GM18517 (cell line): ENCODE results near the gene TMEM17.

Experiments
- ATAC-seq: cut with Tn5 transposase; IDR thresholded peaks from one replicate; pipeline ENCODE4 v1.9.1; 2021; ENCODE audit warnings: mild to moderate bottlenecking, moderate library complexity; ENCODE audit not compliant: unreplicated experiment

Gene TMEM17

GRCh38 chr2:62474176-62474575 is 31.8 kb downstream of the TMEM17 start:
- ATAC-seq = no peak

- no peak for ATAC-seq
These were observed 32.7 kb downstream of the TMEM17 start for GRCh38 chr2:62473246-62473827.

GRCh38 chr2:62472312-62472711 is 33.7 kb downstream of the TMEM17 start:
- no peak for ATAC-seq

GRCh38 chr2:62471816-62472215 is 34.2 kb downstream of the TMEM17 start:
- ATAC-seq = no peak

GRCh38 chr2:62471404-62471803 is 34.6 kb downstream of the TMEM17 start:
- no peak for ATAC-seq

GRCh38 chr2:62469548-62469947 is 36.4 kb downstream of the TMEM17 start:
- no peak for ATAC-seq

- ATAC-seq = no peak
These were observed 36.9 kb downstream of the TMEM17 start for GRCh38 chr2:62469114-62469513.

- ATAC-seq = no peak
These were observed 38.3 kb downstream of the TMEM17 start for GRCh38 chr2:62467475-62468321.

GRCh38 chr2:62467100-62467474 is 38.9 kb downstream of the TMEM17 start:
- no peak for ATAC-seq

- no peak for ATAC-seq
These were observed 39.5 kb downstream of the TMEM17 start for GRCh38 chr2:62466503-62466854.

GRCh38 chr2:62465741-62466502 is 40.1 kb downstream of the TMEM17 start:
- no peak for ATAC-seq

GRCh38 chr2:62465039-62465740 is 40.8 kb downstream of the TMEM17 start:
- ATAC-seq = no peak

GRCh38 chr2:62464221-62465007 is 41.6 kb downstream of the TMEM17 start:
- no peak for ATAC-seq

- ATAC-seq = no peak
These were observed 43.8 kb downstream of the TMEM17 start for GRCh38 chr2:62462211-62462610.

GRCh38 chr2:62461707-62462106 is 44.3 kb downstream of the TMEM17 start:
- no peak for ATAC-seq

- no peak for ATAC-seq
These were observed 44.9 kb downstream of the TMEM17 start for GRCh38 chr2:62461017-62461553.

GRCh38 chr2:62460175-62460574 is 45.8 kb downstream of the TMEM17 start:
- ATAC-seq = no peak

GRCh38 chr2:62459672-62460071 is 46.3 kb downstream of the TMEM17 start:
- no peak for ATAC-seq

- no peak for ATAC-seq
These were observed 46.9 kb downstream of the TMEM17 start for GRCh38 chr2:62459106-62459505.

- ATAC-seq = no peak
These were observed 47.3 kb downstream of the TMEM17 start for GRCh38 chr2:62458671-62459081.
